Activated effector memory CD4-positive, alpha-beta T cell treated with anti-CD3 and anti-CD28 coated beads, Interleukin-2, amount 50 U/mL, for 16 hours (primary cell): ENCODE measurements around the gene ZMAT5.

ENCODE experiments used
- DNase-seq: peaks from one replicate; pipeline ENCODE4 v3.0.0-alpha.2; 2020

Gene ZMAT5

GRCh38 chr22:29726512-29727130, 40.2 kb downstream of the ZMAT5 start:
- no peak for DNase-seq

- no peak for DNase-seq
These were observed 40.7 kb downstream of the ZMAT5 start for GRCh38 chr22:29726106-29726505.

- DNase-seq = no peak
These were observed 42.0 kb downstream of the ZMAT5 start for GRCh38 chr22:29724843-29725242.

GRCh38 chr22:29723766-29724165, 43.0 kb downstream of the ZMAT5 start:
- no peak for DNase-seq

GRCh38 chr22:29722587-29722986, 44.2 kb downstream of the ZMAT5 start:
- DNase-seq = no peak

- no peak for DNase-seq
These were observed 44.7 kb downstream of the ZMAT5 start for GRCh38 chr22:29722151-29722550.

GRCh38 chr22:29720811-29721323, 45.9 kb downstream of the ZMAT5 start:
- DNase-seq = no peak

- DNase-seq = no peak
These were observed 46.7 kb downstream of the ZMAT5 start, which contains the start of gene CABP7 for GRCh38 chr22:29719899-29720645. CABP7 (plus strand) TSS chr22:29720003; CDS start chr22:29720425, 422 bp downstream.

GRCh38 chr22:29718949-29719898, 47.6 kb downstream of the ZMAT5 start:
- DNase-seq = no peak

- DNase-seq = no peak
These were observed 49.0 kb downstream of the ZMAT5 start for GRCh38 chr22:29717789-29718188.

- no peak for DNase-seq
These were observed 49.8 kb downstream of the ZMAT5 start for GRCh38 chr22:29716814-29717545.

- DNase-seq = no peak
These were observed 51.1 kb downstream of the ZMAT5 start for GRCh38 chr22:29715705-29716104.

- DNase-seq = no peak
These were observed 51.6 kb downstream of the ZMAT5 start for GRCh38 chr22:29715240-29715639.

GRCh38 chr22:29713156-29713727, 53.6 kb downstream of the ZMAT5 start:
- DNase-seq = no peak

GRCh38 chr22:29712119-29712518, 54.7 kb downstream of the ZMAT5 start:
- no peak for DNase-seq

GRCh38 chr22:29710922-29711593, 55.7 kb downstream of the ZMAT5 start:
- no peak for DNase-seq

GRCh38 chr22:29710193-29710592, 56.6 kb downstream of the ZMAT5 start:
- DNase-seq = no peak

- no peak for DNase-seq
These were observed 59.3 kb downstream of the ZMAT5 start for GRCh38 chr22:29707471-29707870.

- DNase-seq = no peak
These were observed 59.8 kb downstream of the ZMAT5 start for GRCh38 chr22:29707010-29707409.

GRCh38 chr22:29706486-29706885, 60.3 kb downstream of the ZMAT5 start:
- no peak for DNase-seq

GRCh38 chr22:29705651-29706050, 61.2 kb downstream of the ZMAT5 start:
- no peak for DNase-seq
